ENCODE results near the gene LRRC2. TPM values are rescaled to one million over a fixed set of nuclear protein-coding genes. Genes with fewer than 3 reads are reported as not detected.

LRRC2 gene
- total and polyA plus RNA-seq, 9 of the 15 experiments (the other 6 are each of a cell fraction or from before 2014, with no cell fraction given): 0.01 to 0.04 (median 0.03) TPM; not detected in 5

GRCh38 chr3:46565077-46565476 lies 1.0 kb downstream of the LRRC2 start (continued):
- TF ChIP-seq MXI1 (IDR thresholded peaks at IDR 0.05; ENCODE audit: low read depth, low read length) (no peak), ZNF24 (IDR thresholded peaks at IDR 0.05) (no peak)

DNA sequence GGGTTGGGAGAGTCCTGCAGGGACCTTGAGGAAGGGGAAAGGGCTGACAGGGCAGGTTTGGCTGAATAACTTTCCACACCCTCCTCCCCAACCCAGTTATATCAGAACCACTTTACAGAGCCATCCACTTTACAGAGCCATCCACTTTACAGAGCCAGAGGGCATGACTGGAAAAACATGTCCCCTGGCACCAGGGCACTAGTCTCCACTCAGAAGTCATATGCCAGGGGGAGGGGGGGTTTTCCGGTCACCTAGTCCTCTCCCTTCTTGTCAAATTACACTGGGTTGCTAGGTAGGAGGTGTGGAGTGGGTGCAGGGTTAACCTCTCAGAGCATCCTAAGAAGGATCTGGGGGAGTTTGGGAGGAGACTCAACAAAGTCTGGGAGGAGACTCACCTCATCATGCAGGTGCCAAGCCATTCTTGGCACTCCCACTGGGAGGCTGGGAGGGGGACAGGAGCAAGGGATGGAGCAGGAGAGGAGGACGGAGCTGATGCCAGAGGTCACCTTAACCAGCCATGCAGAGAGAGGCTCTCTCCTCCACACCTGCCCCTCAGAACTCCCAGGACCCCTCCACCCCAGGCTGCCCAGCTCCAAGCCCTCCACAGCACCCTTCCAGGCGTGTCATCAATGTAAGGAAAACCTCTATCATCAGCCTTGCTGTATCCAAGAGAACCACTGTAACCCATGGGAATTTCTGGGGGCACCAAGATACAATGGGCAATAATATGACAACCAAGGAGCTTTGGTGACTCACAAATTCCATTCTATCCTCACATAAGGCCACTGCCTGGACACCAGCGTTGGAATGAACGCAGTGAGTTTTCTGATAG lies 1.7 kb downstream of the LRRC2 start:
- Histone ChIP-seq H3K9ac (ENCODE audit: insufficient read depth in 1 of 2, low read depth in 2 of 2, low read length in 2 of 2) (no peak overlapping the region), H2AFZ (ENCODE audit: low read depth, low read length) (no peak overlapping the region), H3K4me2 (ENCODE audit: insufficient read depth, low read length) (no peak overlapping the region), H4K20me1 (replicated peaks; ENCODE audit: control insufficient read depth, insufficient read depth, low read length) (no peaks in the 10 kb centered on the region), H3K27ac (ENCODE audit: extremely low read depth, low read depth, low read length) (no peak overlapping the region), H3K4me1 (replicated peaks in 1 of 2; ENCODE audit: control insufficient read depth in 2 of 2, insufficient read depth in 2 of 2, low read length in 2 of 2) (peaks cover 0 to 11% of the 10 kb centered on the region in 2 experiments; a peak in 4 of 5 replicates), H3K36me3 (ENCODE audit: control insufficient read depth, insufficient read depth, low read length) (no peaks in the 10 kb centered on the region), H3K9me1 (ENCODE audit: control insufficient read depth, insufficient read depth, low read length) (no peaks in the 10 kb centered on the region), H3K4me3 (no peak overlapping the region), H3K9me3 (replicated peaks; ENCODE audit: control insufficient read depth, insufficient read depth, low read depth, low read length) (no peaks in the 10 kb centered on the region), H3K27me3 (ENCODE audit: control insufficient read depth in 2 of 2, insufficient read depth in 2 of 2, low read length in 2 of 2) (peaks cover 19 to 29% of the 10 kb centered on the region in 2 experiments), H3K79me2 (ENCODE audit: control insufficient read depth, insufficient read depth, low read length) (no peaks in the 10 kb centered on the region)
- TF ChIP-seq FOSL1 (tag; conservative IDR thresholded peaks at IDR 0.05) (no peak), HLTF (IDR thresholded peaks at IDR 0.05) (no peak), ZKSCAN1 (IDR thresholded peaks at IDR 0.05; ENCODE audit: low read depth, low read length) (no peak), MLX (CRISPR knock-in tag; conservative IDR thresholded peaks at IDR 0.05) (no peak), SIRT6 (IDR thresholded peaks at IDR 0.05; ENCODE audit: low read depth, low read length) (no peak), DMBX1 (CRISPR knock-in tag; IDR thresholded peaks at IDR 0.05; ENCODE audit: borderline replicate concordance) (no peak)
- TF ChIP-seq, protein P1, sequence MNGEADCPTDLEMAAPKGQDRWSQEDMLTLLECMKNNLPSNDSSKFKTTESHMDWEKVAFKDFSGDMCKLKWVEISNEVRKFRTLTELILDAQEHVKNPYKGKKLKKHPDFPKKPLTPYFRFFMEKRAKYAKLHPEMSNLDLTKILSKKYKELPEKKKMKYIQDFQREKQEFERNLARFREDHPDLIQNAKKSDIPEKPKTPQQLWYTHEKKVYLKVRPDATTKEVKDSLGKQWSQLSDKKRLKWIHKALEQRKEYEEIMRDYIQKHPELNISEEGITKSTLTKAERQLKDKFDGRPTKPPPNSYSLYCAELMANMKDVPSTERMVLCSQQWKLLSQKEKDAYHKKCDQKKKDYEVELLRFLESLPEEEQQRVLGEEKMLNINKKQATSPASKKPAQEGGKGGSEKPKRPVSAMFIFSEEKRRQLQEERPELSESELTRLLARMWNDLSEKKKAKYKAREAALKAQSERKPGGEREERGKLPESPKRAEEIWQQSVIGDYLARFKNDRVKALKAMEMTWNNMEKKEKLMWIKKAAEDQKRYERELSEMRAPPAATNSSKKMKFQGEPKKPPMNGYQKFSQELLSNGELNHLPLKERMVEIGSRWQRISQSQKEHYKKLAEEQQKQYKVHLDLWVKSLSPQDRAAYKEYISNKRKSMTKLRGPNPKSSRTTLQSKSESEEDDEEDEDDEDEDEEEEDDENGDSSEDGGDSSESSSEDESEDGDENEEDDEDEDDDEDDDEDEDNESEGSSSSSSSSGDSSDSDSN (IDR thresholded peaks at IDR 0.05; ENCODE audit: borderline replicate concordance in 1 of 2, low read depth in 2 of 2, low read length in 2 of 2): no peak
- FAIRE-seq (no peak), ATAC-seq (no peak), DNase-seq (ENCODE audit: extremely low read depth in 1 of 4, low spot score in 3 of 4) (no peak)
- WGBS (ENCODE audit: insufficient coverage, low coverage, missing lambda C conversion rate): 6% methylated on average over 4 of the region's 5 CpGs
- CTCF ChIA-PET (ENCODE audit: low intra/inter-chr PET ratio): interaction anchor here (0.8 kb wide), 1 partner anchor 75 kb away, joined by 3 read pairs; no protein-coding TSS in a partner anchor
- BruUV-seq (replicated peaks): no TSS peak
- in situ Hi-C loops (cut with MboI): no loop called here
- POLR2A ChIA-PET: no interaction called here
- intact Hi-C loops (cut with micrococcal nuclease): no loop called here
